ELF-1 (cell line): ENCODE measurements around the gene NRG3.

Experiments used
- DNase-seq: peaks from one replicate; pipeline ENCODE4 v3.0.0-alpha.2; 2016; ENCODE audit warnings: low read depth, low spot score

Gene NRG3

GRCh38 chr10:82464966-82465365, 590.0 kb downstream of the NRG3 start:
- DNase-seq = no peak

- no peak for DNase-seq
These were observed 593.5 kb downstream of the NRG3 start for GRCh38 chr10:82468453-82468852.

- no peak for DNase-seq
These were observed 597.7 kb downstream of the NRG3 start for GRCh38 chr10:82472406-82473335.

GRCh38 chr10:82477776-82478175, 602.8 kb downstream of the NRG3 start:
- DNase-seq = no peak

- no peak for DNase-seq
These were observed 617.7 kb downstream of the NRG3 start for GRCh38 chr10:82492647-82493046.

- no peak for DNase-seq
These were observed 621.1 kb downstream of the NRG3 start for GRCh38 chr10:82496114-82496513.

GRCh38 chr10:82497439-82497838, 622.4 kb downstream of the NRG3 start:
- no peak for DNase-seq

- no peak for DNase-seq
These were observed 624.0 kb downstream of the NRG3 start for GRCh38 chr10:82498976-82499375.

- no peak for DNase-seq
These were observed 630.0 kb downstream of the NRG3 start for GRCh38 chr10:82505009-82505408.

GRCh38 chr10:82506680-82507376, 631.8 kb downstream of the NRG3 start:
- no peak for DNase-seq

- DNase-seq = no peak
These were observed 640.3 kb downstream of the NRG3 start for GRCh38 chr10:82515256-82515655.

GRCh38 chr10:82529062-82529461, 654.1 kb downstream of the NRG3 start:
- no peak for DNase-seq

GRCh38 chr10:82535457-82535856, 660.5 kb downstream of the NRG3 start:
- no peak for DNase-seq

GRCh38 chr10:82536668-82537067, 661.7 kb downstream of the NRG3 start:
- no peak for DNase-seq

- DNase-seq = no peak
These were observed 663.3 kb downstream of the NRG3 start for GRCh38 chr10:82538272-82538671.

- DNase-seq = no peak
These were observed 668.6 kb downstream of the NRG3 start for GRCh38 chr10:82543631-82544030.

GRCh38 chr10:82544377-82544776, 669.4 kb downstream of the NRG3 start:
- no peak for DNase-seq

GRCh38 chr10:82551506-82551905, 676.5 kb downstream of the NRG3 start:
- no peak for DNase-seq

GRCh38 chr10:82552267-82552666, 677.3 kb downstream of the NRG3 start:
- DNase-seq = no peak

- no peak for DNase-seq
These were observed 679.4 kb downstream of the NRG3 start for GRCh38 chr10:82554381-82554780.

- DNase-seq = no peak
These were observed 683.1 kb downstream of the NRG3 start for GRCh38 chr10:82558014-82558607.

- DNase-seq = no peak
These were observed 689.6 kb downstream of the NRG3 start for GRCh38 chr10:82564353-82565196.
